Uterus (tissue), 2 donors: ENCODE measurements around the gene C15orf39.

ENCODE experiments used
- POLR2A ChIP-seq, 2 donors: fragments of 450-650 bp; IDR thresholded peaks; one replicate each; pipeline ENCODE4 v1.6.1; 2016; ENCODE audit warnings: antibody characterized with exemption in 2 of 2, mild to moderate bottlenecking in 1 of 2, moderate library complexity in 1 of 2
- TF ChIP-seq, protein P1 (sequence below), 4 experiments: fragments of 200-600 bp in 2 of 4; fragments of 450-650 bp in 2 of 4; sonication (generic) in 2 of 4; IDR thresholded peaks; one replicate each; pipeline ENCODE4 v1.5.1; 2016 to 2019; ENCODE audit warnings: antibody characterized with exemption in 4 of 4, mild to moderate bottlenecking in 2 of 4, moderate library complexity in 1 of 4

- TF ChIP-seq, protein P1, sequence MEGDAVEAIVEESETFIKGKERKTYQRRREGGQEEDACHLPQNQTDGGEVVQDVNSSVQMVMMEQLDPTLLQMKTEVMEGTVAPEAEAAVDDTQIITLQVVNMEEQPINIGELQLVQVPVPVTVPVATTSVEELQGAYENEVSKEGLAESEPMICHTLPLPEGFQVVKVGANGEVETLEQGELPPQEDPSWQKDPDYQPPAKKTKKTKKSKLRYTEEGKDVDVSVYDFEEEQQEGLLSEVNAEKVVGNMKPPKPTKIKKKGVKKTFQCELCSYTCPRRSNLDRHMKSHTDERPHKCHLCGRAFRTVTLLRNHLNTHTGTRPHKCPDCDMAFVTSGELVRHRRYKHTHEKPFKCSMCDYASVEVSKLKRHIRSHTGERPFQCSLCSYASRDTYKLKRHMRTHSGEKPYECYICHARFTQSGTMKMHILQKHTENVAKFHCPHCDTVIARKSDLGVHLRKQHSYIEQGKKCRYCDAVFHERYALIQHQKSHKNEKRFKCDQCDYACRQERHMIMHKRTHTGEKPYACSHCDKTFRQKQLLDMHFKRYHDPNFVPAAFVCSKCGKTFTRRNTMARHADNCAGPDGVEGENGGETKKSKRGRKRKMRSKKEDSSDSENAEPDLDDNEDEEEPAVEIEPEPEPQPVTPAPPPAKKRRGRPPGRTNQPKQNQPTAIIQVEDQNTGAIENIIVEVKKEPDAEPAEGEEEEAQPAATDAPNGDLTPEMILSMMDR (IDR thresholded peaks at IDR 0.05), result no peak
- TF ChIP-seq POLR2A (IDR thresholded peaks at IDR 0.05), result no peak
These were observed 33.3 kb upstream of the C15orf39 start for GRCh38 chr15:75168374-75168773.
